GM12878 (cell line): ENCODE results near the gene TGFBR3. TPM values are rescaled to one million over a fixed set of nuclear protein-coding genes. Genes with fewer than 3 reads are reported as not detected.

Experiments
- ATAC-seq: fragments of 200-7000 bp; cut with Tn5 transposase; 3 replicates; pipeline ENCODE4 v1.9.1; 2020; ENCODE audit warnings: mild to moderate bottlenecking, moderate library complexity
- BruUV-seq: library from RNA; stranded (reverse); fragments of 400-500 nt; replicated peaks from 2 replicates; lab custom pipeline; 2021; lab: Mats Ljungman, UMichigan
- CTCF ChIA-PET: fragments of 300-600 bp; sonication (Branson Sonifier 250); formaldehyde crosslinking; extraction: SDS; loops from one replicate; lab custom pipeline; 2021; ENCODE audit warnings: inconsistent platforms; lab: Yijun Ruan, JAX
- POLR2A ChIA-PET: fragments of 350-600 bp; formaldehyde crosslinking; extraction: SDS; loops from one replicate; lab custom pipeline; 2021; ENCODE audit warnings: inconsistent platforms; lab: Charles Lee
- RAD21 ChIA-PET: fragments of 300-600 bp; sonication (Branson Sonifier 250); formaldehyde crosslinking; loops from one replicate; lab custom pipeline; 2023; ENCODE audit warnings: antibody characterized with exemption; ENCODE audit not compliant: unreplicated experiment; lab: Charles Lee
- SMC1A ChIA-PET: fragments of 300-600 bp; sonication (Branson Sonifier 250); formaldehyde crosslinking; loops from one replicate; lab custom pipeline; 2023; ENCODE audit not compliant: unreplicated experiment, uncharacterized antibody; lab: Charles Lee
- DNase-seq: peaks from one replicate; pipeline ENCODE4 v3.0.0-alpha.2; 2011; ENCODE audit warnings: low read depth, low spot score
- FAIRE-seq: peaks from 3 replicates; lab custom pipeline; 2011; peaks lifted over from hg19 to GRCh38; lab: Jason Lieb, UNC
- H2AFZ ChIP-seq: 2 replicates; pipeline ENCODE4 v1.6.0; 2011; ENCODE audit warnings: low read depth, low read length, control low read depth; ENCODE audit not compliant: control insufficient read depth
- H3K27ac ChIP-seq: 2 replicates; pipeline ENCODE4 v1.5.1; 2011; ENCODE audit warnings: control low read depth; ENCODE audit not compliant: control insufficient read depth, insufficient read depth
- H3K27me3 ChIP-seq, 2 experiments: replicated peaks in 1 of 2; 2 replicates each; pipeline versions ENCODE4 v1.6.0 to v1.6.1; 2011; ENCODE audit warnings: low read length in 1 of 2; ENCODE audit not compliant: control insufficient read depth in 2 of 2, insufficient read depth in 2 of 2
- H3K36me3 ChIP-seq, 2 experiments: 2 replicates each; pipeline ENCODE4 v1.5.1; 2011; ENCODE audit warnings: low read length in 1 of 2; ENCODE audit not compliant: control insufficient read depth in 2 of 2, insufficient read depth in 2 of 2
- H3K4me1 ChIP-seq: 2 replicates; pipeline ENCODE4 v1.6.1; 2011; ENCODE audit warnings: mild to moderate bottlenecking, low read length, moderate library complexity, mixed read lengths; ENCODE audit not compliant: control insufficient read depth, insufficient read depth
- H3K4me2 ChIP-seq: 2 replicates; pipeline ENCODE4 v1.6.0; 2011; ENCODE audit warnings: control low read depth; ENCODE audit not compliant: control insufficient read depth, insufficient read depth
- H3K4me3 ChIP-seq: fragments of 200-600 bp; sonication (generic); 2 replicates; pipeline ENCODE4 v1.5.1; 2016
- H3K79me2 ChIP-seq: 2 replicates; pipeline ENCODE4 v1.6.0; 2011; ENCODE audit warnings: low read length; ENCODE audit not compliant: control insufficient read depth, insufficient read depth
- H3K9ac ChIP-seq: 2 replicates; pipeline ENCODE4 v1.8.0; 2011; ENCODE audit warnings: low read length, control low read depth, mixed read lengths; ENCODE audit not compliant: control insufficient read depth, insufficient read depth
- H3K9me3 ChIP-seq: replicated peaks from 3 replicates; pipeline ENCODE4 v1.5.1; 2011; ENCODE audit warnings: mild to moderate bottlenecking, low read length; ENCODE audit not compliant: control insufficient read depth, insufficient read depth
- H4K20me1 ChIP-seq: 2 replicates; pipeline ENCODE4 v1.6.0; 2011; ENCODE audit not compliant: control insufficient read depth, insufficient read depth
- E2F4 ChIP-seq: IDR thresholded peaks from 2 replicates; pipeline ENCODE4 v1.6.1; 2012; ENCODE audit warnings: low read depth, low read length, improper control_type of control experiment
- ELK1 ChIP-seq: IDR thresholded peaks from 2 replicates; pipeline ENCODE4 v1.6.1; 2012; ENCODE audit warnings: low read depth, low read length, improper control_type of control experiment
- EZH2 ChIP-seq: IDR thresholded peaks from 2 replicates; pipeline ENCODE4 v1.6.1; 2012; ENCODE audit warnings: low read depth, mild to moderate bottlenecking, control low read depth, inconsistent platforms, low read length, borderline replicate concordance; ENCODE audit not compliant: control insufficient read depth
- HCFC1 ChIP-seq: fragments of 150-350 bp; IDR thresholded peaks from 2 replicates; pipeline ENCODE4 v1.6.1; 2014; ENCODE audit warnings: low read length
- HDAC2 ChIP-seq: fragments of 200-600 bp; sonication (generic); IDR thresholded peaks from 2 replicates; pipeline ENCODE4 v1.6.1; 2017
- MLLT1 ChIP-seq: fragments of 450-650 bp; IDR thresholded peaks from 2 replicates; pipeline ENCODE4 v1.6.1; 2016; ENCODE audit warnings: mild to moderate bottlenecking
- RFX5 ChIP-seq: IDR thresholded peaks from 2 replicates; pipeline ENCODE4 v1.6.1; 2011; ENCODE audit warnings: low read depth, low read length, improper control_type of control experiment
- RUNX3 ChIP-seq: IDR thresholded peaks from 2 replicates; pipeline ENCODE4 v1.6.1; 2012; ENCODE audit warnings: low read length, inconsistent platforms
- SIN3A ChIP-seq: IDR thresholded peaks from 2 replicates; pipeline ENCODE4 v1.6.1; 2012; ENCODE audit warnings: low read depth, low read length, improper control_type of control experiment
- ZBTB33 ChIP-seq: fragments of 450-650 bp; IDR thresholded peaks from 2 replicates; pipeline ENCODE4 v1.6.1; 2017; ENCODE audit warnings: mild to moderate bottlenecking
- WGBS: methylation state at CpG from one replicate; pipeline ENCODE4 v1.1.6; 2016; ENCODE audit warnings: low lambda C conversion rate; ENCODE audit not compliant: insufficient replicate concordance, insufficient coverage; ENCODE audit errors: missing lambda C conversion rate; 5-methylcytosine and 5-hydroxymethylcytosine counted together
- in situ Hi-C: fragments of 300-500 bp; cut with MboI; formaldehyde crosslinking; loops from 9 replicates; pipeline ENCODE4 v1.14.3; 2018; ENCODE audit warnings: mixed read lengths
- intact Hi-C: fragments of 100-400 bp; cut with micrococcal nuclease; formaldehyde crosslinking; loops from one replicate; pipeline ENCODE4 v1.14.2; 2022; ENCODE audit not compliant: unreplicated experiment
- polyA plus RNA-seq, 11 experiments: library from polyadenylated mRNA; depleted of rRNA in 4 of 11; unstranded in 6 of 11; stranded (reverse) in 5 of 11; fragments of >200 nt; fragmentation: Nextera tagmentation in 4 of 11; fragmentation: Illumina TruSeq in 1 of 11; extraction: Ambion mirVana in 4 of 11; extraction: Trizol in 1 of 11; gene quantifications; 1 replicate in 1 of 11; 2 replicates in 10 of 11; pipeline versions ENCODE4 v1.2.1 to v1.2.3, GENCODE V29; 2011 to 2016; ENCODE audit warnings: inconsistent platforms in 2 of 11, missing spikeins in 2 of 11, low read depth in 1 of 11
- total RNA-seq, 4 experiments: library from RNA; depleted of rRNA in 3 of 4; stranded (reverse); fragments of >200 nt in 3 of 4; fragmentation: Illumina TruSeq in 1 of 4; extraction: Trizol in 1 of 4; gene quantifications; 2 replicates each; pipeline versions ENCODE4 v1.2.1 to v1.2.3, GENCODE V29; 2013 to 2021

Gene TGFBR3
- total and polyA plus RNA-seq, 10 of the 15 experiments (the other 5 are each of a cell fraction or from before 2014, with no cell fraction given), result 2.7 to 16.5 (median 12.6) TPM

- TF ChIP-seq E2F4 (no peak), RFX5 (no peak), ELK1 (no peak), MLLT1 (no peak), HDAC2 (no peak)
- TF ChIP-seq, all 136 proteins: peak for 0
Measured at GRCh38 chr1:91768786-91769725, 116.9 kb downstream of the TGFBR3 start (continued).

- TF ChIP-seq RUNX3, result no peak
- TF ChIP-seq EZH2, result no peak
- TF ChIP-seq HCFC1, result no peak
- no peak for TF ChIP-seq SIN3A
- TF ChIP-seq ZBTB33, result no peak
- BruUV-seq, result no TSS peak
- 81% methylated on average over 3 of the region's 4 CpGs for WGBS
Measured at GRCh38 chr1:91768120-91768519, 117.8 kb downstream of the TGFBR3 start.

More at GRCh38 chr1:91768120-91768519, 117.8 kb downstream of the TGFBR3 start:
- CTCF ChIA-PET, result no interaction called here
- RAD21 ChIA-PET, result no interaction called here
- POLR2A ChIA-PET, result no interaction called here
- no peak overlapping the region for H3K9ac ChIP-seq
- H2AFZ ChIP-seq, result no peak overlapping the region
- H4K20me1 ChIP-seq, result no peaks in the 10 kb centered on the region
- no peak overlapping the region for H3K4me3 ChIP-seq
- DNase-seq, result no peak
- H3K27me3 ChIP-seq, result no peaks in the 10 kb centered on the region
- H3K9me3 ChIP-seq, result no peaks in the 10 kb centered on the region
- in situ Hi-C loops, result no loop called here
- H3K79me2 ChIP-seq, result no peaks in the 10 kb centered on the region
- no peak overlapping the region for H3K4me2 ChIP-seq
- no peak for FAIRE-seq
- intact Hi-C loops, result no loop called here
- H3K4me1 ChIP-seq, result no peaks in the 10 kb centered on the region
- SMC1A ChIA-PET, result no interaction called here
- no peak overlapping the region for H3K27ac ChIP-seq
- H3K36me3 ChIP-seq, result no peaks in the 10 kb centered on the region; a peak in 1 of 4 replicates
- no peak for ATAC-seq
